IMR-90 (cell line): Measurements from ENCODE around the gene A4GALT. TPM values are rescaled to one million over a fixed set of nuclear protein-coding genes. Genes with fewer than 3 reads are reported as not detected.

Experiments
- ATAC-seq: fragments of 200-7000 bp; cut with Tn5 transposase; 2 replicates; pipeline ENCODE4 v1.9.1; 2020; ENCODE audit warnings: low read depth, mild to moderate bottlenecking, moderate library complexity
- BruUV-seq: library from RNA; stranded (reverse); fragments of 400-500 nt; replicated peaks from 2 replicates; lab custom pipeline; 2021; lab: Mats Ljungman, UMichigan
- CTCF ChIA-PET: fragments of 300-600 bp; formaldehyde crosslinking; extraction: SDS; loops from one replicate; lab custom pipeline; 2021; ENCODE audit warnings: antibody characterized with exemption; lab: Yijun Ruan, JAX
- POLR2A ChIA-PET: fragments of 300-600 bp; sonication (Branson Sonifier 250); formaldehyde crosslinking; loops from one replicate; lab custom pipeline; 2022; ENCODE audit warnings: antibody characterized with exemption; ENCODE audit not compliant: unreplicated experiment; lab: Charles Lee
- DNase-seq: peaks from one replicate; pipeline ENCODE4 v3.0.0; 2013
- H2AFZ ChIP-seq: replicated peaks from 2 replicates; pipeline ENCODE3; 2013; ENCODE audit warnings: low read length, mild to moderate bottlenecking; ENCODE audit not compliant: poor library complexity
- H2AK5ac ChIP-seq: 2 replicates; pipeline ENCODE4 v1.6.1; 2013; ENCODE audit warnings: low read depth, low read length, inconsistent platforms
- H2AK9ac ChIP-seq: replicated peaks from 2 replicates; pipeline ENCODE3; 2013; ENCODE audit warnings: mild to moderate bottlenecking, low read depth, low read length, moderate library complexity; ENCODE audit not compliant: poor library complexity
- H2BK120ac ChIP-seq: 2 replicates; pipeline ENCODE4 v1.6.1; 2013; ENCODE audit warnings: low read depth, low read length, inconsistent platforms
- H2BK15ac ChIP-seq: 3 replicates; pipeline ENCODE4 v1.6.1; 2013; ENCODE audit warnings: low read depth, low read length, inconsistent platforms
- H2BK20ac ChIP-seq: 2 replicates; pipeline ENCODE4 v1.6.1; 2013; ENCODE audit warnings: low read depth, mild to moderate bottlenecking, inconsistent platforms, low read length, moderate library complexity
- H2BK5ac ChIP-seq: 2 replicates; pipeline ENCODE4 v1.6.1; 2013; ENCODE audit warnings: mild to moderate bottlenecking, low read depth, low read length, inconsistent platforms; ENCODE audit not compliant: poor library complexity, severe bottlenecking
- H3K14ac ChIP-seq: replicated peaks from 2 replicates; pipeline ENCODE4 v1.6.1; 2013; ENCODE audit warnings: low read depth, low read length, inconsistent platforms
- H3K18ac ChIP-seq: 2 replicates; pipeline ENCODE4 v1.6.1; 2013; ENCODE audit warnings: low read depth, low read length, control low read depth
- H3K23ac ChIP-seq: 2 replicates; pipeline ENCODE4 v1.6.1; 2013; ENCODE audit warnings: low read depth, low read length, inconsistent platforms
- H3K27ac ChIP-seq: 2 replicates; pipeline ENCODE4 v1.5.1; 2013; ENCODE audit warnings: mild to moderate bottlenecking, control low read depth, low read length; ENCODE audit not compliant: insufficient read depth
- H3K27me3 ChIP-seq: 2 replicates; pipeline ENCODE4 v1.6.1; 2013; ENCODE audit warnings: low read length; ENCODE audit not compliant: control insufficient read depth, insufficient read depth
- H3K36me3 ChIP-seq: 2 replicates; pipeline ENCODE4 v1.6.1; 2013; ENCODE audit warnings: low read length, mixed read lengths; ENCODE audit not compliant: control insufficient read depth, insufficient read depth
- H3K4ac ChIP-seq: 2 replicates; pipeline ENCODE4 v1.6.1; 2013; ENCODE audit warnings: low read depth, low read length, inconsistent platforms
- H3K4me1 ChIP-seq: 2 replicates; pipeline ENCODE4 v1.6.1; 2013; ENCODE audit warnings: low read length, mixed read lengths; ENCODE audit not compliant: control insufficient read depth, insufficient read depth
- H3K4me2 ChIP-seq: 2 replicates; pipeline ENCODE4 v1.6.1; 2013; ENCODE audit warnings: low read depth, mild to moderate bottlenecking, control low read depth, low read length, moderate library complexity
- H3K4me3 ChIP-seq: 2 replicates; pipeline ENCODE4 v1.5.1; 2013; ENCODE audit warnings: low read depth, mild to moderate bottlenecking, control low read depth, low read length, moderate library complexity; ENCODE audit not compliant: insufficient read depth
- H3K56ac ChIP-seq: 2 replicates; pipeline ENCODE4 v1.6.1; 2013; ENCODE audit warnings: low read length, inconsistent platforms; ENCODE audit not compliant: insufficient read depth; ENCODE audit errors: extremely low read depth
- H3K79me1 ChIP-seq, 2 experiments: 2 replicates each; pipeline ENCODE4 v1.6.1; 2013; ENCODE audit warnings: low read length in 2 of 2, inconsistent platforms in 1 of 2, low read depth in 1 of 2
- H3K9ac ChIP-seq: 2 replicates; pipeline ENCODE4 v1.6.1; 2013; ENCODE audit warnings: low read depth, low read length, control low read depth
- H3K9me1 ChIP-seq: 2 replicates; pipeline ENCODE4 v1.6.1; 2013; ENCODE audit warnings: low read length, inconsistent platforms; ENCODE audit not compliant: insufficient read depth
- H3K9me3 ChIP-seq: 2 replicates; pipeline ENCODE4 v1.6.1; 2013; ENCODE audit warnings: low read length; ENCODE audit not compliant: control insufficient read depth, insufficient read depth
- H4K20me1 ChIP-seq: 2 replicates; pipeline ENCODE4 v1.6.1; 2013; ENCODE audit warnings: low read length, inconsistent platforms; ENCODE audit not compliant: insufficient read depth
- H4K5ac ChIP-seq: 2 replicates; pipeline ENCODE4 v1.6.1; 2013; ENCODE audit warnings: mild to moderate bottlenecking, low read depth, low read length, control low read depth
- H4K8ac ChIP-seq, 2 experiments: 2 replicates each; pipeline ENCODE4 v1.6.1; 2013; ENCODE audit warnings: low read depth in 2 of 2, low read length in 2 of 2, control low read depth in 1 of 2, inconsistent platforms in 1 of 2
- H4K91ac ChIP-seq: 2 replicates; pipeline ENCODE4 v1.6.1; 2013; ENCODE audit warnings: low read depth, low read length, inconsistent platforms; ENCODE audit not compliant: insufficient read depth
- MAZ ChIP-seq: IDR thresholded peaks from 2 replicates; pipeline ENCODE4 v1.6.1; 2012; ENCODE audit warnings: low read depth, mild to moderate bottlenecking, low read length, improper control_type of control experiment, moderate library complexity, borderline replicate concordance
- POLR2A ChIP-seq: IDR thresholded peaks from 2 replicates; pipeline ENCODE4 v1.6.1; 2012; ENCODE audit warnings: mild to moderate bottlenecking, low read depth, low read length
- WGBS, 2 experiments: methylation state at CpG; one replicate each; pipeline versions ENCODE4 v1.1.5 to v1.1.7; 2013; ENCODE audit warnings: missing lambda C conversion rate in 2 of 2; ENCODE audit not compliant: insufficient read length in 1 of 2; ENCODE audit errors: extremely low coverage in 2 of 2; 5-methylcytosine and 5-hydroxymethylcytosine counted together
- dilution Hi-C: fragments of 300-500 bp; cut with HindIII; formaldehyde crosslinking; loops from one replicate; pipeline ENCODE4 v1.14.3; 2018; ENCODE audit warnings: low sequenced_read_pairs; ENCODE audit not compliant: unreplicated experiment
- in situ Hi-C: fragments of 300-500 bp; cut with MboI; formaldehyde crosslinking; loops from 3 replicates; pipeline ENCODE4 v1.14.3; 2019; ENCODE audit warnings: low sequenced_read_pairs, inconsistent platforms, mixed read lengths
- intact Hi-C: fragments of 100-400 bp; cut with micrococcal nuclease; formaldehyde crosslinking; loops from 2 replicates; pipeline ENCODE4 v1.10.0; 2022
- polyA plus RNA-seq, 3 experiments: library from polyadenylated mRNA; depleted of rRNA; stranded (reverse); fragments of >200 nt; gene quantifications; 2 replicates each; pipeline ENCODE4 v1.2.3, GENCODE V29; 2012; ENCODE audit warnings: low replicate concordance in 1 of 3
- total RNA-seq: library from RNA; depleted of rRNA; stranded (reverse); fragments of >200 nt; gene quantifications from 2 replicates; pipeline ENCODE4 v1.2.3, GENCODE V29; 2012

Gene A4GALT
- total and polyA plus RNA-seq, 2 of the 4 experiments (the other 2 are of a cell fraction): 1.6 to 6.1 TPM

DNA sequence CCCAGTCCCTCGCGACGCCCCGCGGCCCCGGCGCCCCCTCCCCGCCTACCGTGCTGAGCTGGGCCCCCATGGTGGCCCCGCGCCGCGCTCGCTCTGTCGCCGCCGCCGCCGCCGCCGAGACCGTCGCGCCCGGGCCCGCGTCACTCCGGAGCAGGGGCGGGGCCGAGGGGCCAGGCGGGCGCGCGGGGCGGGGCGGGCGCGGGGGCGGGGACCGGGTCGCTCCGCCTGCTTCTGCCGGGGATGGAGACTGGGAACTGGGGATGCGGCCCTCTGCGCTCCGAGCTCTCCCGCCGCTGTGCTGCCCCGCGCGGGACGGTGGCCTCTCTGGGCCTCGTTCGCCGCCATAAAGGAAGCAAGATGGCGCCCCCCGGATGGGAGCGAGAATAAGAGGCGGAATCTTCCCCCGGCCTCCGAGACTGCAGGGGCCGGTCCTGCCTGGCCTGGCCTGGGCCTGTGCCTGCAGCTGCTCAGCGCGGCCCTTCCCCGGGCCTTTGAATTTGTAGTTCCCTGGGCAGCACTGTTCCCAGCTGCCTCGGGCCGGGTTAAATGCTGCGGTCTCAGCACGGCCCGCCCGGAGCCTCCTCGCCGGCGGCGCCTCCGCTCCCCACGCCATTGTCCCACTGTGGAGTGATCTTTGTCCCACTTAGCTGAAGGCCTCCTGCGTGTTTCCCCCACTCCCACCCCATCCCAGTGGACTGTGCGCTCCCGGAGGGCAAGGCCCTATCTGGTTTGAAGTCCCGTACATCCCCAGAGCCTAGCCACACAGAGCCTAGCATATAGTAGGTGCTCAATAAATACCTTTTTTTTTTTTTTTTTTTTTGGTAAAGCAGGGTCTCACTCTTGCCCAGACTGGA is 71.2 kb downstream of the A4GALT start, which contains the start of gene CYB5R3:
Gene CYB5R3 (minus strand): TSS at position 147 of the 854 bp plus-strand sequence. CDS start 77 bp downstream, at position 70.
- H4K5ac ChIP-seq: peak within 1 kb of the TSS; percentile 82
- H2BK5ac ChIP-seq: peak within 1 kb of the TSS; percentile 90
- DNase-seq (peak; percentile 73), ATAC-seq (peak; percentile 92)
- H2BK15ac ChIP-seq: peak within 1 kb of the TSS; percentile 35; the same call in 1 of the 3 replicates
- no TSS peak for BruUV-seq
- peak within 1 kb of the TSS; percentile 98 for H2AFZ ChIP-seq
- peak within 1 kb of the TSS; percentile 100 for H3K14ac ChIP-seq
- H2BK120ac ChIP-seq: peak within 1 kb of the TSS; percentile 80
- no peaks in the 10 kb centered on the region for H3K36me3 ChIP-seq
- H3K4me3 ChIP-seq: peak within 1 kb of the TSS; percentile 85
- peak within 1 kb of the TSS; percentile 97 to 98 for H4K8ac ChIP-seq
- H3K27me3 ChIP-seq: no peaks in the 10 kb centered on the region
- H3K18ac ChIP-seq: peak within 1 kb of the TSS; percentile 53
- peak within 1 kb of the TSS; percentile 100 for H2AK9ac ChIP-seq
- H3K4me1 ChIP-seq: peaks cover 39% of the 10 kb centered on the region
- H3K9ac ChIP-seq: peak within 1 kb of the TSS; percentile 98
- peak within 1 kb of the TSS; percentile 99 for H3K4ac ChIP-seq
- peak within 1 kb of the TSS; percentile 93 for H4K91ac ChIP-seq
- no peaks in the 10 kb centered on the region for H3K9me3 ChIP-seq
- peak within 1 kb of the TSS; percentile 75; the same call in 1 of the 2 replicates for H2BK20ac ChIP-seq
- intact Hi-C loops (no loop called here), in situ Hi-C loops (loop anchor here (5.0 kb wide), 1 partner anchor 168 kb away; no protein-coding TSS in a partner anchor), dilution Hi-C loops (no loop called here)
- ChIA-PET POLR2A (interaction anchor here (0.5 to 0.8 kb wide), 4 partner anchors 14 to 382 kb away, joined by 3 to 7 read pairs (median 4); partner anchors contain the start of gene POLDIP3), CTCF (interaction anchor here (0.6 to 0.8 kb wide), 4 partner anchors 12 to 59 kb away, joined by 3 read pairs; no protein-coding TSS in a partner anchor)
- 4% methylated on average over 13 of the region's 81 CpGs; no CpG with 5 or more reads in 1 of the 2 experiments for whole genome bisulfite sequencing, 2 experiments
- peak within 1 kb of the TSS; percentile 85 for H3K27ac ChIP-seq
- peaks cover 42% of the 10 kb centered on the region for H4K20me1 ChIP-seq
- H3K79me1 ChIP-seq: peaks cover 4 to 50% of the 10 kb centered on the region in 2 experiments; a peak in 2 of 4 replicates
- H3K23ac ChIP-seq: peak within 1 kb of the TSS; percentile 99
- H3K4me2 ChIP-seq: peak within 1 kb of the TSS; percentile 95
- H2AK5ac ChIP-seq: peak within 1 kb of the TSS; percentile 100
- H3K56ac ChIP-seq: peak within 1 kb of the TSS; percentile 82
- TF ChIP-seq MAZ (0 out of 2 replicates have a peak, but pooled peaks have one; percentile 6), POLR2A (no peak)
- H3K9me1 ChIP-seq: peaks cover 17% of the 10 kb centered on the region
